GM12801 (cell line): Measurements from ENCODE around the gene MEGF8.

Experiments used
- TF ChIP-seq, protein P1 (sequence below): IDR thresholded peaks from one replicate; pipeline ENCODE4 v1.5.1; 2011; ENCODE audit warnings: control low read depth; ENCODE audit not compliant: insufficient read length; ENCODE audit errors: extremely low read depth

Gene MEGF8

DNA sequence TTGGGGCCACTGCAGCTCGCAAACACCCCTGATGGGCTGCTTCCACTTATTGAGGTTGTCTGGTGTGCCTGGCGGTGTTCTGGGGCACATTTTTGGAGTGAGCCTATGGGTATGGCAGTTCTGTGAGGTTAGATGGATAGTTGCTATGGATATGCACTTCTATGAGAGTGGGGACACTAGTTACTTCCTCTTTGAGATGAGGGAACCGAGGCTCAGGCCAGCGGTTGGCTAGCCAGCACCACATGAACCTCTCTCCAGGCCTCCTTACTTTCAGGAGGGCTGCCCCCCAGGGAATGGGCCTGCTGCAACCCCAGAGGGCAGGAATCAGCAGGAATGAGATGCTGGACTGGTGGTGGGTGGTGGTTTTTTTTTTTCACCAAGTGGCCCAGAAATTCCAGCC is 37.0 kb upstream of the MEGF8 start:
- TF ChIP-seq, protein P1, sequence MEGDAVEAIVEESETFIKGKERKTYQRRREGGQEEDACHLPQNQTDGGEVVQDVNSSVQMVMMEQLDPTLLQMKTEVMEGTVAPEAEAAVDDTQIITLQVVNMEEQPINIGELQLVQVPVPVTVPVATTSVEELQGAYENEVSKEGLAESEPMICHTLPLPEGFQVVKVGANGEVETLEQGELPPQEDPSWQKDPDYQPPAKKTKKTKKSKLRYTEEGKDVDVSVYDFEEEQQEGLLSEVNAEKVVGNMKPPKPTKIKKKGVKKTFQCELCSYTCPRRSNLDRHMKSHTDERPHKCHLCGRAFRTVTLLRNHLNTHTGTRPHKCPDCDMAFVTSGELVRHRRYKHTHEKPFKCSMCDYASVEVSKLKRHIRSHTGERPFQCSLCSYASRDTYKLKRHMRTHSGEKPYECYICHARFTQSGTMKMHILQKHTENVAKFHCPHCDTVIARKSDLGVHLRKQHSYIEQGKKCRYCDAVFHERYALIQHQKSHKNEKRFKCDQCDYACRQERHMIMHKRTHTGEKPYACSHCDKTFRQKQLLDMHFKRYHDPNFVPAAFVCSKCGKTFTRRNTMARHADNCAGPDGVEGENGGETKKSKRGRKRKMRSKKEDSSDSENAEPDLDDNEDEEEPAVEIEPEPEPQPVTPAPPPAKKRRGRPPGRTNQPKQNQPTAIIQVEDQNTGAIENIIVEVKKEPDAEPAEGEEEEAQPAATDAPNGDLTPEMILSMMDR = no peak

DNA sequence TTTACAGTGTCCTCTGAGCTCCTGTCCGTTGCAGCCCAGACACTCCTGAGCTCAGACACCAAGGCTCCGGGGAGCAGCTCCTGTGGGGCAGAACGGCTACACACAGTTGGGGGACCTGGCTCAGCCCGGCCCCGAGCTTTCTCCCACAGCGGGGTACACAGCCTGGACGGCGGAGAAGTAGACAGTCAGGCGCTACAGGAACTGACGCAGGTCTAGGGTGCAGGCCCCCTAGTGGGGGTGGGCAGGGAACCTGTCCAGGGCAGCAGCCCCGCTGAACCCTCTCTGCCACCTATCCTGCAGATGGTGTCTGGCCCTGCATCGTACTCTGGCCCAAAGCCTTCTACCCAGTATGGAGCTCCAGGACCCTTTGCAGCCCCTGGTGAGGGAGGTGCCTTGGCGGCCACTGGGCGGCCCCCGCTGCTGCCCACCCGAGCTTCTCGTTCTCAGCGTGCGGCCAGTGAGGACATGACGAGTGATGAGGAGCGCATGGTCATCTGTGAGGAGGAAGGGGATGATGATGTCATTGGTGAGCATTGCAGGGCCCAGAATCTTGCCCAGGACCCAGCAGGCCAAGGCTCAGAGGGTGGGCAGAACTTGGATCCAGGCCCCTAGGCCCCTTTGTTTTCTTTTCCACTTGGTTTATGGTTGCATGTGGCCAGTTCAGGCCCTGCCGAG is 36.4 kb upstream of the MEGF8 start:
- TF ChIP-seq, protein P1 = no peak

DNA sequence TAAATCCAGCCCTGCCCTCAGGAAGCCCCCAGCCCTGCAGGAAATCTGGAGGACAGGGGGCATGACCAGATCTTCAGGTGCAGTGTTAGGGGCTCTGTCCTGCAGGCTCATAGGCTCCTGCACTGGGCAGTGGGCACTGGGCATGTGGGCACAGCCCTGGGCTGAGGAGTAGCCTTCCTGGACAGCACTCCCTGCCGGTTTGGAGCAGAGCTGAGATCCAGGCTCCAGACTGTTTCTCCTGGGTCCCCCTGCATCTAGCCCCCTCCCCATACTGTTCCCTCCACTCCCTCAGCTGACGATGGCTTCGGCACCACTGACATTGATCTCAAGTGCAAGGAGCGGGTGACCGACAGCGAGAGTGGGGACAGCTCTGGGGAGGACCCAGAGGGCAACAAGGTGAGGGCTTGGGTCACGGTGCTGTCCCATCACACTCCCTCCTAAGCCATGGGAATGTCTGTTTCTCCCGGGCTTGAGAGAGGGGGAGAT is 35.8 kb upstream of the MEGF8 start:
- TF ChIP-seq, protein P1 = no peak

DNA sequence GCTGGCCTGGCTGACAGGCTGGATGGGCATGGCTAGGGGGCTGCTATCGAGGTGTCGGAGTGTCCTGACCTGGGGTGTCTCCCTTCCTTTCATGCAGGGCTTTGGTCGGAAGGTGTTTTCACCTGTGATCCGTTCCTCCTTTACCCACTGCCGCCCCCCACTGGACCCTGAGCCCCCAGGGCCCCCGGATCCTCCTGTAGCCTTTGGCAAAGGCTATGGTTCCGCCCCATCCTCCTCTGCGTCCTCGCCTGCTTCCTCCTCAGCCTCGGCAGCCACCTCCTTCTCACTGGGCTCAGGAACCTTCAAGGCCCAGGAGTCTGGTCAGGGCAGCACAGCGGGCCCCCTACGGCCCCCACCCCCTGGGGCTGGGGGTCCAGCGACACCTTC is 35.3 kb upstream of the MEGF8 start:
- TF ChIP-seq, protein P1 = no peak

DNA sequence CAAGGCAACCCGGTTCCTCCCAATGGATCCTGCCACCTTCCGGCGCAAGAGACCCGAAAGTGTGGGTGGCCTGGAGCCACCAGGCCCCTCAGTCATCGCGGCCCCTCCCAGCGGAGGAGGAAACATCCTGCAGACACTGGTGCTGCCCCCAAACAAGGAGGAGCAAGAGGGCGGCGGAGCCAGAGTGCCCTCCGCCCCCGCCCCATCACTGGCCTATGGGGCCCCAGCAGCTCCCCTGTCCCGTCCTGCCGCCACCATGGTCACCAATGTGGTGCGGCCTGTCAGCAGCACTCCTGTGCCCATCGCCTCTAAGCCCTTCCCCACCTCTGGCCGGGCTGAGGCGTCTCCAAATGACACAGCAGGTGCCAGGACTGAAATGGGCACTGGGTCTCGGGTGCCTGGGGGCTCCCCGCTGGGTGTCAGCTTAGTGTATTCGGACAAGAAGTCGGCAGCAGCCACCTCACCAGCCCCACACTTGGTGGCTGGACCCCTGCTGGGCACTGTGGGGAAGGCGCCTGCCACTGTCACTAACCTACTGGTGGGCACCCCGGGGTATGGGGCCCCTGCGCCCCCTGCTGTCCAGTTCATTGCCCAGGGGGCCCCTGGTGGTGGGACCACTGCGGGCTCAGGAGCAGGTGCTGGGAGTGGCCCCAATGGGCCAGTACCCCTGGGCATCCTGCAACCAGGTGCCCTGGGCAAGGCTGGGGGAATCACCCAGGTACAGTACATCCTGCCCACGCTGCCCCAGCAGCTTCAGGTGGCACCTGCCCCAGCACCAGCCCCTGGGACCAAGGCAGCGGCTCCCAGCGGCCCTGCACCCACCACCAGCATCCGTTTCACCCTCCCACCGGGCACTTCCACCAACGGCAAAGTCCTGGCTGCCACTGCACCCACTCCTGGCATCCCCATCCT is 34.7 kb upstream of the MEGF8 start:
- TF ChIP-seq, protein P1 = no peak

DNA sequence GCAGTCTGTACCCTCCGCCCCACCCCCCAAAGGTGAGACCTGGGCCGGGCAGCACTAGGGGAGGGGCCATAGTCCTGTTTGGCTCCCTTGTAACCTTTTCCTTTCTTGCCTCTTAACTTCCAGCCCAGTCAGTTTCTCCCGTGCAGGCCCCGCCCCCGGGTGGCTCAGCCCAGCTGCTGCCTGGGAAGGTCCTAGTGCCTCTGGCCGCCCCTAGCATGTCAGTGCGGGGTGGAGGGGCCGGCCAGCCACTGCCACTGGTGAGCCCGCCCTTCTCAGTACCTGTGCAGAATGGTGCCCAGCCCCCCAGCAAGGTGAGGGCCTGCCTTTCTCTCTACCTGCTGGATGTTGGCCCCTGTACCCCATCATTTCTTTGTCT is 34.0 kb upstream of the MEGF8 start:
- TF ChIP-seq, protein P1 = no peak
